HL-60 (cell line): ENCODE data around the gene NUAK2.

Experiments used
- CTCF ChIP-seq: IDR thresholded peaks from one replicate; pipeline ENCODE4 v1.5.1; 2011; ENCODE audit warnings: low read length, control low read depth, inconsistent platforms; ENCODE audit not compliant: insufficient read depth
- GABPA ChIP-seq: IDR thresholded peaks from 2 replicates; pipeline ENCODE4 v1.6.1; 2012; ENCODE audit warnings: low read depth

DNA sequence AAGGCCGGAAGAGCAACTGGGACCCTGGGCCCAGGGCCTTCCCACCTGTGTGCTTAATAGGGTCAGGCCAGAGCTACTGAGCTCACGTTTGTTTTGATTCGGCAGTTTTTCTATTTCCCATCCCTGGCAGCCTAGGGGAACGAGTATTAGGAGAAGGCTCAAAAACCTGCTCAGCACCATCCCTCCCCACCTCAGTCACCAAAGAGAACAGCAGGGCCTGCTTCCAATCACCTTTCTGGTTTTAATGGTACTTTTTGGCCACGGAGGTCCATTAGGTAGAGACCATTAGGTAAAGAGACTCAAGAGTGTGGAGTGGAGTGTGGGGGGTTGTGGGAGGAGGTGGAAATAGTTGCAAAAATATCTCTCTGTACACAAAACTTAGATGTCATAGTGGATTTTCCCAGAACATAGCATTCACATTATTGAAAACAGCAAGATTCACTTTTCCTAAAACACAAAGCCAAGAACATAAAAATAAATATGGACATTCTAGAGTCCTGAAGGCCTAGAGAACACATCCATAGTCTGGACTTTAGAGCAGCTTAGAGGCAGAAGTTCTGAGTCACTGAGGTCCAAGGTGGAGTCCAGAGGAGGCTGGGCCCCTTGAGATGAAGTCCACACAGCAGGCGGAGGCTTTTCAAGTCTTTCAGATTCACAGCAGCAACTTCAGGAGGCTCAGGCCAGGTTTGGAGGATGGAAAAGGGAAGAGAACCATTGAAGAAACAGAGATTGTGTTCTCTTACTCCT lies 19.5 kb downstream of the NUAK2 start:
- TF ChIP-seq CTCF (no peak), GABPA (no peak)
